BLaER1 (cell line): Measurements from ENCODE around the gene NPAS2.

Source experiments
- H3K27ac ChIP-seq: shearing (Covaris generic); formaldehyde crosslinking; 2 replicates; pipeline ENCODE4 v1.8.1; 2022
- H3K27me3 ChIP-seq: shearing (Covaris generic); formaldehyde crosslinking; 2 replicates; pipeline ENCODE4 v1.8.1; 2022
- H3K36me3 ChIP-seq: shearing (Covaris generic); formaldehyde crosslinking; 2 replicates; pipeline ENCODE4 v1.8.1; 2022
- H3K4me1 ChIP-seq: shearing (Covaris generic); formaldehyde crosslinking; 2 replicates; pipeline ENCODE4 v1.8.1; 2022
- H3K4me2 ChIP-seq: shearing (Covaris generic); formaldehyde crosslinking; 2 replicates; pipeline ENCODE4 v1.8.1; 2022
- H3K4me3 ChIP-seq: shearing (Covaris generic); formaldehyde crosslinking; 2 replicates; pipeline ENCODE4 v1.8.1; 2022
- H3K9ac ChIP-seq: shearing (Covaris generic); formaldehyde crosslinking; 2 replicates; pipeline ENCODE4 v1.8.1; 2022
- H3K9me3 ChIP-seq: shearing (Covaris generic); formaldehyde crosslinking; 2 replicates; pipeline ENCODE4 v1.8.1; 2022
- H4K20me1 ChIP-seq: shearing (Covaris generic); formaldehyde crosslinking; 2 replicates; pipeline ENCODE4 v1.8.1; 2022
- Cebpa-rat ChIP-seq: shearing (Covaris generic); IDR thresholded peaks from 2 replicates; pipeline ENCODE4 v1.8.1; 2022

Gene NPAS2

GRCh38 chr2:100938031-100939026 lies 118.4 kb downstream of the NPAS2 start:
- H4K20me1 ChIP-seq: no peaks in the 10 kb centered on the region
- H3K4me1 ChIP-seq: peaks cover 16% of the 10 kb centered on the region; the same call in 1 of the 2 replicates
- no peak for TF ChIP-seq Cebpa-rat
- H3K9ac ChIP-seq: no peak overlapping the region
- H3K27ac ChIP-seq: no peak overlapping the region
- no peak overlapping the region for H3K4me2 ChIP-seq
- H3K9me3 ChIP-seq: no peaks in the 10 kb centered on the region
- H3K36me3 ChIP-seq: no peaks in the 10 kb centered on the region
- no peaks in the 10 kb centered on the region for H3K27me3 ChIP-seq
- H3K4me3 ChIP-seq: no peak overlapping the region

GRCh38 chr2:100939445-100939844 lies 119.5 kb downstream of the NPAS2 start:
- no peaks in the 10 kb centered on the region for H3K36me3 ChIP-seq
- no peak overlapping the region for H3K9ac ChIP-seq
- H3K4me3 ChIP-seq: no peak overlapping the region
- no peaks in the 10 kb centered on the region for H3K27me3 ChIP-seq
- no peaks in the 10 kb centered on the region for H3K9me3 ChIP-seq
- TF ChIP-seq Cebpa-rat: no peak
- peaks cover 15% of the 10 kb centered on the region; the same call in 1 of the 2 replicates for H3K4me1 ChIP-seq
- no peak overlapping the region for H3K4me2 ChIP-seq
- no peaks in the 10 kb centered on the region for H4K20me1 ChIP-seq
- no peak overlapping the region for H3K27ac ChIP-seq

DNA sequence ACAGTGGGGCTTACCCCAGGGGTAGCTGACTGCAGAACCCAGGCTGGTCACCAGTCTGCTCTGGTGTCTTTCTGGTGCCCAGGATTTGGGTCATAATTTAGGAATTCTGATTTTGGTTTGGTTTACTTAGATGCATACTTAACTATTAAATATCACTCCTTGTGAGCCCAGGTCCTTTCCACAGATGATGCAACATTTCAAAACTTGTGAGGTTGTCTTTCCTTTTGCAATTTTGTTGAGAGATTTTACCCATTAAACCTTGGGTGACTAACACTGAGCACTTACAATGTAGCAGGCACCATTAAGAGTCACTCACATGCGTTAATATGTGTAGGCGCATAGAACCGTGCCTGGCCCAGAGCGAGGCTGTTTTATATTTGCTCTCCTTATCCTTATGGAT lies 120.3 kb downstream of the NPAS2 start:
- no peak for TF ChIP-seq Cebpa-rat
- Histone ChIP-seq H3K9me3 (no peaks in the 10 kb centered on the region), H3K4me3 (no peak overlapping the region), H4K20me1 (no peaks in the 10 kb centered on the region), H3K36me3 (no peaks in the 10 kb centered on the region), H3K9ac (no peak overlapping the region), H3K27me3 (no peaks in the 10 kb centered on the region), H3K4me1 (peaks cover 7% of the 10 kb centered on the region; the same call in 1 of the 2 replicates), H3K4me2 (no peak overlapping the region), H3K27ac (no peak overlapping the region)

GRCh38 chr2:100940766-100941645 lies 121.1 kb downstream of the NPAS2 start:
- Histone ChIP-seq H4K20me1 (no peaks in the 10 kb centered on the region), H3K9ac (no peak overlapping the region), H3K27ac (no peak overlapping the region), H3K36me3 (no peaks in the 10 kb centered on the region), H3K27me3 (no peaks in the 10 kb centered on the region), H3K4me1 (peaks cover 7% of the 10 kb centered on the region; the same call in 1 of the 2 replicates), H3K4me3 (no peak overlapping the region), H3K9me3 (no peaks in the 10 kb centered on the region), H3K4me2 (no peak overlapping the region; the same call in 1 of the 2 replicates)
- TF ChIP-seq Cebpa-rat: no peak

DNA sequence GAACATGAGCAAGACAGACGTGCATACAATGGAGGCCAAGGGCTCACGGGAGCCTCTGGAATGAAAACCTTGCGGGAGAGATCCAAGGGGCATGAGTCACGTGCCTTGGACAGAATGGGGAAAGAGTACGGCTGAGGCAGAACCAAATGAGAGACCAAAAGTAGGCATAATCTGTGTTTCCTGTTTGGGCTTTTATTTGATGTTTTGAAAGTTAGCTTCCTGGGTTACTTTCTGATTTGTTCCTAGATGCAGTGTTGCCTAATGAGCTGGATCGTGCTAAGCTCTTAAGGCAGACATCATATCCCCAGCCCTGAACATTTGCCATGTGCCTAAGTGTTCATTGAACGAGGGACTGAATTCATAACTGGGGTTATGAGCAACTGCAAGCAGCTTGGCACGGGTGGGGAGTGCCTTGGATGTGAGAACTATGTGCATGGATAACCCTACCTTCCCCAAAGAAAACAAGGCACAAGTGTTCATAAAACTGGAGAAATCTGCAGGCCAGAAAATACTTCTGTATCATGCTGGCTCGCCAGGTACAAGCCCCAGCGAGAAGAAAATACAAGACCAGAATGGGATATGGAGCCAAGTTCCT lies 121.8 kb downstream of the NPAS2 start:
- Histone ChIP-seq H4K20me1 (no peaks in the 10 kb centered on the region), H3K9me3 (no peaks in the 10 kb centered on the region), H3K4me3 (no peak overlapping the region), H3K27ac (no peak overlapping the region), H3K27me3 (no peaks in the 10 kb centered on the region), H3K36me3 (no peaks in the 10 kb centered on the region), H3K4me2 (no peak overlapping the region; the same call in 1 of the 2 replicates), H3K4me1 (peaks cover 7% of the 10 kb centered on the region; the same call in 1 of the 2 replicates), H3K9ac (no peak overlapping the region)
- no peak for TF ChIP-seq Cebpa-rat

- TF ChIP-seq Cebpa-rat: no peak
- Histone ChIP-seq H3K4me3 (no peak overlapping the region), H3K27ac (no peak overlapping the region), H3K4me2 (no peak overlapping the region), H4K20me1 (no peaks in the 10 kb centered on the region), H3K9ac (no peak overlapping the region), H3K27me3 (no peaks in the 10 kb centered on the region), H3K9me3 (no peaks in the 10 kb centered on the region), H3K4me1 (peaks cover 7% of the 10 kb centered on the region; the same call in 1 of the 2 replicates), H3K36me3 (no peaks in the 10 kb centered on the region)
These were observed 124.9 kb downstream of the NPAS2 start for GRCh38 chr2:100944617-100945432.

- no peaks in the 10 kb centered on the region for H4K20me1 ChIP-seq
- no peaks in the 10 kb centered on the region for H3K36me3 ChIP-seq
- H3K4me2 ChIP-seq: no peak overlapping the region
- peaks cover 7% of the 10 kb centered on the region; the same call in 1 of the 2 replicates for H3K4me1 ChIP-seq
- H3K27me3 ChIP-seq: no peaks in the 10 kb centered on the region
- H3K9ac ChIP-seq: no peak overlapping the region
- H3K4me3 ChIP-seq: no peak overlapping the region
- H3K9me3 ChIP-seq: no peaks in the 10 kb centered on the region
- H3K27ac ChIP-seq: no peak overlapping the region
- TF ChIP-seq Cebpa-rat: no peak
These were observed 125.4 kb downstream of the NPAS2 start for GRCh38 chr2:100945433-100945740.

DNA sequence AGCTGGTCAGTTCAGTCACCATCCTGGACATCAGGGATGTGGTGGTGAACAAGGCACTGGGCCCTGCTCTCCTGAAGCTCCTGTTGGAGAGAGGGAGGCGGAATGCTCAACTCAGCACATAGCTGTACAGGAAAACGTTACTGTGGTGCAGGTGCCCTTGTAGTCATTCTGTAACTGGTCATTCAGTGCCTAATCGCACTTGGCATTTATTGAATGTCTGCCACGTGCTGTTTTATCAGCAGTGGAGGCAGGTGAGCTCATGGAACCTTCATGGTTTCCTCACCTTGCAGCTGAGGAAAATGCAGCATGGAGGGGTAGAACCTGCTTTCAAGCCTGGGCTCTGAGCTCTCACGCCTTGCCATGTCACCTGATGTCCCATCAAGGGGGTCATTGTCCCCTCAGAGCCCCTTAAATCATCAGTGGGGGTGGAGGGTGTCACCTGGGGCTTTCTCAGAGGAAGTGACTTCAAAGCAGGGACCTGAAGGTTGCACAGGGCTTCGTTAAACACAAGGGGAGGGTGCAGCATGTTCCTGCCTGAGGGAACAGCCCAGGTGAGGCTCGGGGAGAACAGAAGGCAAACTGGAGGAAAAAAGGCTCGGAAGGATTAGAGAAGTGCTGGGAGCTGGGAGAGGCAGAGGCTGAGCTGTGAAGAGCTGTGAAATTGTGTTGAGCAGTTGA lies 126.1 kb downstream of the NPAS2 start:
- no peak for TF ChIP-seq Cebpa-rat
- Histone ChIP-seq H3K9ac (no peak overlapping the region), H4K20me1 (no peaks in the 10 kb centered on the region)

More for the DNA sequence above, 126.1 kb downstream of the NPAS2 start:
- no peak overlapping the region for H3K4me2 ChIP-seq
- H3K4me3 ChIP-seq: no peak overlapping the region
- H3K27me3 ChIP-seq: no peaks in the 10 kb centered on the region
- H3K4me1 ChIP-seq: peaks cover 7% of the 10 kb centered on the region; the same call in 1 of the 2 replicates
- H3K27ac ChIP-seq: no peak overlapping the region
- H3K36me3 ChIP-seq: no peaks in the 10 kb centered on the region
- H3K9me3 ChIP-seq: no peaks in the 10 kb centered on the region
